Activated CD4-positive, alpha-beta T cell treated with anti-CD3 and anti-CD28 coated beads, Interleukin-10, Interleukin-2, amounts not matched to agents 100 ng/mL and 50 ng/mL, durations not matched to agents 16 hours and 8 hours (primary cell): Measurements from ENCODE around the gene RSAD1.

Experiments
- DNase-seq: peaks from one replicate; pipeline ENCODE4 v3.0.0-alpha.2; 2020

Gene RSAD1

GRCh38 chr17:50478391-50479381, at the start of gene RSAD1:
Gene RSAD1 (plus strand): TSS chr17:50478860. CDS start chr17:50478885, 25 bp downstream.
- peak; percentile 93 for DNase-seq

GRCh38 chr17:50429793-50430192, 48.9 kb upstream of the RSAD1 start:
- no peak for DNase-seq

GRCh38 chr17:50430821-50431618, 47.6 kb upstream of the RSAD1 start:
- no peak for DNase-seq

- DNase-seq, result no peak
Observed at GRCh38 chr17:50432125-50432762, 46.4 kb upstream of the RSAD1 start.

GRCh38 chr17:50437409-50437808, 41.3 kb upstream of the RSAD1 start:
- DNase-seq, result no peak

- DNase-seq, result no peak
Observed at GRCh38 chr17:50439008-50439407, 39.7 kb upstream of the RSAD1 start.

GRCh38 chr17:50440172-50440837, 38.4 kb upstream of the RSAD1 start:
- no peak for DNase-seq

- no peak for DNase-seq
Observed at GRCh38 chr17:50440838-50441829, 37.5 kb upstream of the RSAD1 start.

GRCh38 chr17:50443505-50443974, 35.1 kb upstream of the RSAD1 start:
- no peak for DNase-seq

GRCh38 chr17:50444841-50445715, 33.6 kb upstream of the RSAD1 start:
- no peak for DNase-seq

GRCh38 chr17:50445730-50446325, 32.8 kb upstream of the RSAD1 start:
- DNase-seq, result no peak

- no peak for DNase-seq
Observed at GRCh38 chr17:50447870-50448595, 30.6 kb upstream of the RSAD1 start.

- DNase-seq, result no peak
Observed at GRCh38 chr17:50448643-50449042, 30.0 kb upstream of the RSAD1 start.

GRCh38 chr17:50451943-50452629, 26.6 kb upstream of the RSAD1 start:
- no peak for DNase-seq

GRCh38 chr17:50452630-50453300, 25.9 kb upstream of the RSAD1 start:
- DNase-seq, result no peak

GRCh38 chr17:50453901-50454300, 24.8 kb upstream of the RSAD1 start:
- no peak for DNase-seq

GRCh38 chr17:50457621-50458020, 21.0 kb upstream of the RSAD1 start:
- no peak for DNase-seq

GRCh38 chr17:50458270-50458669, 20.4 kb upstream of the RSAD1 start:
- DNase-seq, result no peak
